SJSA1 (cell line): ENCODE results near the gene KRTAP4-4. TPM values are rescaled to one million over a fixed set of nuclear protein-coding genes. Genes with fewer than 3 reads are reported as not detected.
"Not testable (repeated sequence)": the region's sequence is repeated elsewhere in the genome, so short reads cannot be mapped to it uniquely, and the experiment has no call there.

Experiments
- DNase-seq, 2 experiments: peaks; one replicate each; pipeline ENCODE4 v3.0.0-alpha.2; 2015 to 2020; ENCODE audit warnings: low spot score in 2 of 2, low read depth in 1 of 2
- H3K27ac ChIP-seq: fragments of 250-450 bp; sonication (Bioruptor Pico); 2 replicates; pipeline ENCODE4 v1.5.1; 2020; ENCODE audit warnings: mild to moderate bottlenecking, moderate library complexity
- H3K27me3 ChIP-seq: fragments of 250-450 bp; sonication (Bioruptor Pico); replicated peaks from 2 replicates; pipeline ENCODE4 v1.5.1; 2020; ENCODE audit warnings: mild to moderate bottlenecking, moderate library complexity
- H3K36me3 ChIP-seq: fragments of 250-450 bp; sonication (Bioruptor Pico); 2 replicates; pipeline ENCODE4 v1.5.1; 2020; ENCODE audit warnings: mild to moderate bottlenecking
- H3K4me1 ChIP-seq: fragments of 250-450 bp; sonication (Bioruptor Pico); replicated peaks from 2 replicates; pipeline ENCODE4 v1.6.1; 2021; ENCODE audit warnings: mild to moderate bottlenecking
- H3K4me3 ChIP-seq: fragments of 250-450 bp; sonication (Bioruptor Pico); 2 replicates; pipeline ENCODE4 v1.5.1; 2020; ENCODE audit warnings: mild to moderate bottlenecking
- H3K9me3 ChIP-seq: fragments of 250-450 bp; sonication (Bioruptor Pico); replicated peaks from 2 replicates; pipeline ENCODE4 v1.5.1; 2020; ENCODE audit warnings: mild to moderate bottlenecking
- total RNA-seq: library from RNA; depleted of rRNA; stranded (reverse); fragments of >200 nt; shearing (Covaris generic); gene quantifications from 2 replicates; pipeline ENCODE4 v1.2.3, GENCODE V29; 2014; rRNA removed

KRTAP4-4 gene
- total RNA-seq, result not detected in 2 replicates

DNA sequence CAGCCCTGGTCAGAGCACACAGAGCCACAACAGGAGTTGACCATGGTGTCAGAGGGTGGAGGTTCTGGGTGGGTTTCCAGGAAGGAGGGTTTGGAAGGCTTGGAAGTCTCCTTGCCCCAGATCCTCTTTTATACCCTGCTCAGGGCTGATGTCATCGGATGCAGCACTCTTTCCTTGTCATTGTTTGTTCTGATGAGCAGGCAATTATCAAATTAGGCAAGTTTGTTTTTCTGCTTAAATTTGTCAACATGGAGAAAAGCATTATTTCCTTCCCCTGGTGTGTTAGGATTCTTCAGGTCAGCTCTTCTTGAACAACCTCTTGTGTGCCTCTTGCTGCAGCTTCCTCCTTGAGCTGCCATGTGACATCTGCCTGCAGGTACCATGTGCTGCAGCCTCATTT lies at the start of gene KRTAP4-4:
Gene KRTAP4-4, minus strand, starts transcription at position 101 of the 400 bp plus-strand sequence. Its CDS starts 57 bp downstream, at position 44.
- Histone ChIP-seq H3K27me3 (no peaks in the 10 kb centered on the region), H3K36me3 (no peaks in the 10 kb centered on the region), H3K4me3 (no peak within 1 kb of the TSS), H3K27ac (no peak within 1 kb of the TSS), H3K9me3 (no peaks in the 10 kb centered on the region), H3K4me1 (no peaks in the 10 kb centered on the region)
- DNase-seq, result no peak

DNA sequence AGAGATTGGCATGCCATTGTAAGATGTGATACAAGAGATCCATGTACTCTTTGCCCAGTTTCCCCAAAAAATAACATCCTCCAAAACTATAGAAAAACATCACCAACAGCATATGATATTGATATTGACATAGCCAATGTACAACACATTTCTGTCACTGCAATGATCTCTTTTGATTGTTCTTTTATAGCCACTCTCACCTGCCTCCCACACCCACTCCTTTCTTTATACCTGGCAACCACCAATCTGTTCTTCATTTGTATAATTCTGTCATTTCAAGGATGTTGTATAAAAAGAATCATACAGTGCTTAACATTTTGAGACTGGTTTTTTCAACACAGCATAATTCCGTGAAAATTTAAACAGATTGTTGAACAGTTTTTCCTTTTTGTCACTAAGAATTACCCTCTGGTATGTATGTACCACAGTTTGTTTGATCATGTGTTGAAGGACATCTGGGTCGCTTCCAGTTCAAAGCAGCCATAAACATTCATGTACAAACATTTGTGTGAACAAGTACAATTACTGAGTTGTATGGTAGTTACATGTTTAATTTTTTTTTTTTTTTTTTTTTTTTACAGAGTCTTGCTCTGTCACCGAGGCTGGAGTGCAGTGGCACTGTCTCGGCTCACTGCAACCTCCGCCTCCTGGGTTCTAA lies 39.0 kb upstream of the KRTAP4-4 start:
- Histone ChIP-seq H3K27me3 (no peaks in the 10 kb centered on the region), H3K36me3 (no peaks in the 10 kb centered on the region), H3K27ac (no peak overlapping the region), H3K9me3 (no peaks in the 10 kb centered on the region), H3K4me1 (no peaks in the 10 kb centered on the region), H3K4me3 (no peak overlapping the region)
- DNase-seq, result no peak

DNA sequence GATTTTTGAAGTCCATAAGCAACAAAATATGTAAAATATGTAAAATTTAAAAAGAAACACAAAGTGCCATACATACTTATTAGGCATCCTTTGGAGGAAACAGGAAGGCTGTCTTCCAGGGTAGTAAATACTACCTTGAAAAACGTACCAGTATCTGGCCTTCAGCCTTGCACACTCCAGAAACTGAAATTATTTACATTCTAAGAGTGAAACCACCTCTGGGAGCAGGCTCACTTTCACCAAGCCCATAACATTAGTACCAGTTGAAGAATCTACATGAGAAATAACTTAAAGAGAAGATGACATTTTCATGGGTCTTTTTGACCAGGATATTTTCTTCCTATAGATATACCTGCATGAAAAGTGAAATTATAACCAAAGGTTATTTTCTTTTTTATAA lies 35.5 kb upstream of the KRTAP4-4 start:
- Histone ChIP-seq H3K4me3 (no peak overlapping the region), H3K36me3 (no peaks in the 10 kb centered on the region), H3K27ac (no peak overlapping the region), H3K27me3 (no peaks in the 10 kb centered on the region; the same call in 1 of the 2 replicates), H3K9me3 (no peaks in the 10 kb centered on the region), H3K4me1 (no peaks in the 10 kb centered on the region)
- DNase-seq, result no peak

GRCh38 chr17:41190328-41190727 lies 29.8 kb upstream of the KRTAP4-4 start:
- Histone ChIP-seq H3K9me3 (no peaks in the 10 kb centered on the region), H3K27ac (no peak overlapping the region), H3K27me3 (peaks cover 13% of the 10 kb centered on the region; the same call in 1 of the 2 replicates), H3K4me1 (no peaks in the 10 kb centered on the region), H3K36me3 (no peaks in the 10 kb centered on the region), H3K4me3 (no peak overlapping the region)
- no peak for DNase-seq

GRCh38 chr17:41189837-41190318 lies 29.3 kb upstream of the KRTAP4-4 start, which contains the start of gene KRTAP9-1:
Gene KRTAP9-1, plus strand, starts transcription at chr17:41189887. Its CDS starts 0 bp downstream, at chr17:41189887.
- not testable (repeated sequence) for H3K9me3 ChIP-seq, H3K27ac ChIP-seq, DNase-seq

DNA sequence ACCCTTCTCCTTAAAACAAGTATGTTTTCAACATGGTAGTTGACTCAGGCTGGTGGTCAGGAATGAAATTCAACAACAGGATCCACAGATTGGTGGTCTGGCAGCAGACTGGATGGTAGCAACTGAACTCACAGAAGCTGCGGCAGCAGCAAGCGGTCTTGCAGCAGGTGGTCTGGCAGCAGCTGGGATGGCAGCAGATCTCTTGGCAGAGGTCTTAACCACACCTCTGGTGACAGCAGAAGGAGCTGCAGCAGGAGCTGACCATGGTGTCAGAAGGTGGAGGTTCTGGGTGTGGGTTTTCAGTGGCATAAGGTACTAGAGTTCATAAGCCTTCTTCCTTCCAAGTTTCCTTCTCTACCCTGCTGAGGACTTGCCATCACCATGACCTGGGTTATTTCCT lies 26.3 kb upstream of the KRTAP4-4 start:
- peaks cover 13% of the 10 kb centered on the region; the same call in 1 of the 2 replicates for H3K27me3 ChIP-seq

More at GRCh38 chr17:41189837-41190318, 29.3 kb upstream of the KRTAP4-4 start, which contains the start of gene KRTAP9-1:
- H3K4me3 ChIP-seq, H3K36me3 ChIP-seq, H3K4me1 ChIP-seq: not testable (repeated sequence)
- H3K27me3 ChIP-seq, result peaks cover 13% of the 10 kb centered on the region; the same call in 1 of the 2 replicates

DNA sequence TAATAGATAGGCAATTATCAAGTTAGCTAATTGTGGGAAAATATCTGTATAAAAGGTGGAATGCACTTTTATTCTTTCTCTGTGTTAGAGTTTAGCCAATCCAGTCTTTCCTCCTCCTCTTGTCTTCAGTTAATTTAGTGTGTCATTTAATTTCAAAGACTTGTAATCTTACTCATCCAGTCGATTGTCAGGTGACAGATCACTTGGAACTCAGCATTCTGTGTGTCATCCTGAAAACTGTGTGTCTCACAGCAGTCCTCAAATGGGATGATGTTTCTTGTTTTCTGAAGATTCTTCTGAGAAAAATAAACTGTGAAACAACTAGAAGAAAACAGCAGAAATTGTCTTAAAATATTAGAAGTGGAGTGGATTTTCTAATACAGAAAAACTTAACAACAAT lies 24.5 kb upstream of the KRTAP4-4 start:
- Histone ChIP-seq H3K27me3 (peaks cover 13% of the 10 kb centered on the region; the same call in 1 of the 2 replicates), H3K4me1 (no peaks in the 10 kb centered on the region), H3K9me3 (no peaks in the 10 kb centered on the region), H3K4me3 (no peak overlapping the region), H3K27ac (no peak overlapping the region), H3K36me3 (no peaks in the 10 kb centered on the region)
- no peak for DNase-seq

More for the DNA sequence above, 26.3 kb upstream of the KRTAP4-4 start:
- Histone ChIP-seq H3K4me3 (no peak overlapping the region), H3K4me1 (no peaks in the 10 kb centered on the region), H3K27ac (no peak overlapping the region), H3K36me3 (no peaks in the 10 kb centered on the region), H3K9me3 (no peaks in the 10 kb centered on the region)
- DNase-seq, result no peak

DNA sequence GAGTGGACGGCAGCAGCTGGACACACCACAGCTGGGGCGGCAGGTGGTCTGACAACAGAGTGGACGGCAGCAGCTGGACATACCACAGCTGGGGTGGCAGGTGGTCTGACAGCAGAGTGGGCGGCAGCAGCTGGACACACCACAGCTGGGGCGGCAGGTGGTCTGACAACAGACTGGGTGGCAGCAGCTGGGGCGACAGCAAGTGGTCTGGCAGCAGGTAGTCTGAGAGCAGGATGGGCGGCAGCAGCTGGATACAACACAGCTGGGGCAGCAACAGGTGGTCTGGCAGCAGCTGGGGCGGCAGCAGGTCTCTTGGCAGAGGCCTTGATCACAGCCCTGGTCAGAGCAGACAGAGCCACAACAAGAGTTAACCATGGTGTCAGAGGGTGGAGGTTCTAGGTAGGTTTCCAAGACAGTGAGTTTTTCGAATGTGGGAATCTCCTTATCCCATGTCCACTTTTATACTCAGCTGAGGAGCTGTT lies 24.0 kb upstream of the KRTAP4-4 start, which contains the start of gene KRTAP4-1:
Gene KRTAP4-1, minus strand, starts transcription at position 432 of the 482 bp plus-strand sequence. Its CDS starts 57 bp downstream, at position 375.
- no peaks in the 10 kb centered on the region for H3K4me1 ChIP-seq

DNA sequence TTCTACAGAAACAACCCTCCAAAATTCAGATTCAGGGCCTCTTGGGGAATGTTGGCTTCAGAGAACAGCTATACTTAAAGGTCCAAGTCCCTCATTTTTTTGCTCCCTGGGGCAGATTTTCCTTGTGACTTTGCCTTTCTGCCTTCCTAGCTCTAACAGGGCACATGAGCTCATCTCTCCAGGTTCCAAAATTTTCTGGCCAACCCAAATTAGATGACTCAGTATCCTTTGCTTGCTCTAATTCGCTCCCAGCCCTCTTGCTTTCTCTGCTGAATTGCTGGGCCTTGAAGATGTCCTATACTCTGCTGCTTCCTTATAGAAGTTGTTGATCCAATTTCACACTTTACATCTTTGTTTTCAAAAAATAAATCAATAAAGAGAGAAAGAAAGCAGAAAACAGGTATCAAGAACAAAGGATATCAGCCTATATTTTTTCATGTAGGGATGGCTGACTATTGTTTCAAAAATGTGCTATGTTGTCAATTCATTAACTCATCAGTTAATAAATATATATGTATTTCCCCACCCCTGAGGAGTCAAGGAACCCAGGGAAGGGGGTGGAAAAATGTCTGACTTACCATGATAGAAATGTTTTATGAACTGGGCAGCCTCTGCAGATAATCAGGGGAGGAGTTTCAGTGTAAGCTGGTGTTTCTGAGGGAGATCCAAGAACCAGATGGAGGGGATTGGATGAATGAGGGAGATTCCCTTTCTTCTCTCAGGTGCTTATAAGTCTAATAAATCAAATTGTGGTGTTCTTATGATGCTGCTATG lies 18.5 kb upstream of the KRTAP4-4 start:
- Histone ChIP-seq H3K27me3 (no peaks in the 10 kb centered on the region; the same call in 1 of the 2 replicates), H3K36me3 (no peaks in the 10 kb centered on the region), H3K9me3 (no peaks in the 10 kb centered on the region), H3K4me3 (no peak overlapping the region), H3K27ac (no peak overlapping the region), H3K4me1 (no peaks in the 10 kb centered on the region)
- DNase-seq, result no peak

More for the DNA sequence above, 24.0 kb upstream of the KRTAP4-4 start, which contains the start of gene KRTAP4-1:
- Histone ChIP-seq H3K4me3 (no peak within 1 kb of the TSS), H3K36me3 (no peaks in the 10 kb centered on the region), H3K9me3 (no peaks in the 10 kb centered on the region), H3K27ac (no peak within 1 kb of the TSS), H3K27me3 (peaks cover 13% of the 10 kb centered on the region; the same call in 1 of the 2 replicates)
- no peak for DNase-seq

- Histone ChIP-seq H3K4me3 (no peak overlapping the region), H3K27ac (no peak overlapping the region), H3K4me1 (no peaks in the 10 kb centered on the region)
These were observed 17.8 kb upstream of the KRTAP4-4 start for GRCh38 chr17:41178341-41178740.

DNA sequence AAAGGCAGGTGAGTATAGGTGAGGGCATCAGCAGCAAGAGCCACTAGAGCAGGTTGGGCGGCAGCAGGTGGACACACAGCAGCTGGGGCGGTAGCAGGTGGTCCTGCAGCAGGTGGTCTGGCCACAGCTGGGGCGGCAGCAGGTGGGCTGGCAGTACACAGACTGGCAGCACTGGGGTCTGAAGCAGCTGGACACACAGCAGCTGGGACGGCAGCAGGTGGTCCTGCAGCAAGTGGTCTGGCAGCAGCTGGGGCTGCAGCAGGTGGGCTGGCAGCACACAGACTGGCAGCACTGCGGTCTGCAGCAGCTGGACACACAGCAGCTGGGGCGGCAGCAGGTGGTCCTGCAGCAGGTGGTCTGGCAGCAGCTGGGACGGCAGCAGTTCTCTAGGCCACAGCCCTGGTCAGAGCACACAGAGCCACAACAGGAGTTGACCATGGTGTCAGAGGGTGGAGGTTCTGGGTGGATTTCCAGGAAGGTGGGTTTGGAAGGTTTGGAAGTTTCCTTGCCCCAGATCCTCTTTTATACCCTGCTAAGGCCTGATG lies 17.3 kb upstream of the KRTAP4-4 start, which contains the start of gene KRTAP4-2:
Gene KRTAP4-2, minus strand, starts transcription at position 495 of the 545 bp plus-strand sequence. Its CDS starts 57 bp downstream, at position 438.
- Histone ChIP-seq H3K4me1 (no peaks in the 10 kb centered on the region), H3K27ac (no peak within 1 kb of the TSS), H3K36me3 (no peaks in the 10 kb centered on the region), H3K4me3 (no peak within 1 kb of the TSS), H3K9me3 (no peaks in the 10 kb centered on the region), H3K27me3 (no peaks in the 10 kb centered on the region; the same call in 1 of the 2 replicates)
- no peak for DNase-seq

More at GRCh38 chr17:41178341-41178740, 17.8 kb upstream of the KRTAP4-4 start:
- Histone ChIP-seq H3K36me3 (no peaks in the 10 kb centered on the region), H3K9me3 (no peaks in the 10 kb centered on the region), H3K27me3 (no peaks in the 10 kb centered on the region; the same call in 1 of the 2 replicates)
- DNase-seq, result no peak

DNA sequence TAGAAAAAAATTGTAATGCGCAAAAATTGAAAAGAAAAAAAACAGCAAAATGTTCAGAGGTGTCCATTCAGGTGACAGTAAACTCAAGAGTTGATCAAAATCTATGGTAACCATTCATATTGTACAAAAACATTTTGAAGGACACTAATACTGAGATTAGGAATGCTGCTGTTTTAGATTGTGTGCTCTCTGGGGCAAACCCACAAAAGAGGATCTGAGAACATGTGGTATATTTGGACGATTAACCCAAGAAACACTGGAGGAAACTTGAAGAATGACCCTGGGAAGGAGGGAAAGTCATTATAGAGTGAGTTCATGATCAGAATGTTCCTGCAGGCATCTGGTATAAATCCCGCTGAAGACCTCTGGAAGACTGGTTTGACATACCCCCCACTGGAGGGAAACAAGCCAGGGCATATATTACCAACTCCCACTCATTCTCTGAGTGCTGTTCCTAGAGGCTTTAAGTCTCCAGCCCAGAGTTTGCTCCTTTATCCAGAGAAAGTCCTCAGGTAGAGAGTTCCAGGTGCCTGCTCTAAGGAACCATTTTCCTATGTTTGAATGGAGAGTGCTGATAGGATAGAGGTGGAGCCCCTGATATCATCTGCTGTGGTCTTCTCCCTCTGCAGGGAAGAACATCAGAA lies 16.3 kb upstream of the KRTAP4-4 start:
- no peak for DNase-seq
- no peak overlapping the region for H3K27ac ChIP-seq
- no peaks in the 10 kb centered on the region for H3K4me1 ChIP-seq
- H3K36me3 ChIP-seq, result no peaks in the 10 kb centered on the region
- H3K9me3 ChIP-seq, result no peaks in the 10 kb centered on the region
- no peaks in the 10 kb centered on the region; the same call in 1 of the 2 replicates for H3K27me3 ChIP-seq
- no peak overlapping the region for H3K4me3 ChIP-seq

- H3K9me3 ChIP-seq, result no peaks in the 10 kb centered on the region
- DNase-seq, result no peak
These were observed 11.3 kb upstream of the KRTAP4-4 start for GRCh38 chr17:41171886-41172285.

More at GRCh38 chr17:41171886-41172285, 11.3 kb upstream of the KRTAP4-4 start:
- Histone ChIP-seq H3K36me3 (no peaks in the 10 kb centered on the region), H3K4me1 (no peaks in the 10 kb centered on the region), H3K27me3 (no peaks in the 10 kb centered on the region; the same call in 1 of the 2 replicates), H3K27ac (no peak overlapping the region), H3K4me3 (no peak overlapping the region)
